Aorta (tissue), 5 donors: ENCODE results near the gene CGREF1. TPM values are rescaled to one million over a fixed set of nuclear protein-coding genes. Genes with fewer than 3 reads are reported as not detected.
A peak's percentile ranks its signal among the peaks of the same experiment; 100 is the strongest.

Experiments used
- ATAC-seq: fragments of 200-7000 bp; cut with Tn5 transposase; one replicate; pipeline ENCODE4 v1.9.1; 2022; ENCODE audit warnings: moderate library complexity; ENCODE audit not compliant: low FRiP score
- DNase-seq, 2 donors: peaks; one replicate each; pipeline ENCODE4 v3.0.0-alpha.2; 2020
- H3K27ac ChIP-seq, 2 donors: one replicate each; pipeline ENCODE4 v1.5.1; 2013; ENCODE audit warnings: low read length in 2 of 2, mild to moderate bottlenecking in 2 of 2, moderate library complexity in 2 of 2, control low read depth in 1 of 2, inconsistent platforms in 1 of 2, low read depth in 1 of 2
- H3K27me3 ChIP-seq, 2 donors: one replicate each; pipeline ENCODE4 v1.6.1; 2013; ENCODE audit warnings: control low read depth in 1 of 2, low read length in 1 of 2, mild to moderate bottlenecking in 1 of 2, moderate library complexity in 1 of 2; ENCODE audit not compliant: insufficient read depth in 2 of 2, control insufficient read depth in 1 of 2
- H3K36me3 ChIP-seq, 2 donors: one replicate each; pipeline ENCODE4 v1.6.1; 2013; ENCODE audit warnings: control low read depth in 1 of 2, low read length in 1 of 2, mild to moderate bottlenecking in 1 of 2; ENCODE audit not compliant: insufficient read depth in 2 of 2, control insufficient read depth in 1 of 2
- H3K4me1 ChIP-seq, 2 donors: one replicate each; pipeline ENCODE4 v1.6.1; 2013; ENCODE audit warnings: low read length in 2 of 2, control low read depth in 1 of 2, mild to moderate bottlenecking in 1 of 2, moderate library complexity in 1 of 2; ENCODE audit not compliant: insufficient read depth in 2 of 2, control insufficient read depth in 1 of 2
- H3K4me3 ChIP-seq, 2 donors: one replicate each; pipeline ENCODE4 v1.5.1; 2013; ENCODE audit warnings: low read length in 2 of 2, control low read depth in 1 of 2, mild to moderate bottlenecking in 1 of 2
- H3K9me3 ChIP-seq: one replicate; pipeline ENCODE4 v1.6.1; 2013; ENCODE audit warnings: mild to moderate bottlenecking, low read length; ENCODE audit not compliant: control insufficient read depth
- WGBS, 2 donors: extraction: QIAGEN DNeasy Blood & Tissue Kit; methylation state at CpG; one replicate each; pipeline ENCODE4 v1.1.7; 2013; 5-methylcytosine and 5-hydroxymethylcytosine counted together
- intact Hi-C, 2 donors: fragments of 100-400 bp; cut with DNase I; formaldehyde crosslinking; loops; one replicate each; pipeline versions ENCODE4 v1.14.2 to v1.15.0; 2022
- polyA plus RNA-seq, 2 donors: library from polyadenylated mRNA; stranded (reverse); fragments of 200-250 nt; gene quantifications; one replicate each; pipeline ENCODE4 v1.2.3, GENCODE V29; 2013
- total RNA-seq, 2 donors: library from RNA; stranded (reverse); fragmentation: NEBNext Ultra II Directional; extraction: Animal tissue kit (Norgen Biotek cat#: 25700); gene quantifications; one replicate each; pipeline ENCODE4 v1.2.1, GENCODE V29; 2021
- donor health status: healthy with polysubstance abuse.
- donor health status: Bipolar disorder and iron deficiency.
- donor health status: DM: no; HTN: no; CAD: no.
- donor health status: DM: no; HTN: no; CAD: no.
- donor health status: DM: yes; HTN: yes; CAD: no.

Gene CGREF1
- total and polyA plus RNA-seq, 4 donors: 5.8 to 8.6 (median 7.5) TPM

DNA sequence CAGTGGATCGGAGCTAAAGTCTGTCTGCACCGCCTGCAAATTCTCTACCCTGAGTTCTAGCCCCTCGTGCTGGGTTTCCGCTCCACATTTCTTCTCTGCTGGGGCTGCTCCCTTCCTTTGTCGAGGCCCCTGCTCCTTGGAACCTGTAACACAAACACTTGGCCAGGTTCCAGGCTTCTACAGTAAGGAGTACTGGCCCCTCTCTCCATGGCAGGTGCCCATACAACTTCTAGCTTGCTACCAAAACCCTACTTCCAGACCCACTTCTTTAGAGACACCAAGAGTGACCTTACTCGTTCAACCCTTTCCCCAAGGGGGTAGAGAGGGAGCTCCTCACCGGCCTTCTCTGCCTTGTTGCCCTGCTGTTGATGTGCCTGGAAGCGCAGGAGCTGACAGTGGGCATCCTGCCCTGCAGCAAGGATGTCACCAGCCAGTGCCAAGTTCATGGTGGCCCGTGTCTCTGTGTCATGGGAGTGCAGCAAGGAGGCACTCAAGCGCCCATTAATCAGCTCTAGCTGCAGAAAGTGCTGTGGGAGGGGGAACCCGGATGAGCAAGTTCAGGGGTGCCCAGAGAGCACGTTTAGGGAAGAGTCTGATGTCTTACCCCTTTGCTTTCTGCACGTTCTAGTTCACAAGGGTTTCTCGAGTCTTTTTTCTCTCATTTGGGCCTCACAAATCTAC is 14.4 kb upstream of the CGREF1 start:
- ATAC-seq (no peak), DNase-seq (no peak)
- intact Hi-C loops: loop anchor here in 1 of 2 donors (5.0 kb wide), 2 partner anchors 46 to 79 kb away; partner anchors contain the start of genes ATRAID, KHK and SLC5A6
- H3K27me3 ChIP-seq: no peaks in the 10 kb centered on the region
- no peaks in the 10 kb centered on the region for H3K4me1 ChIP-seq
- H3K9me3 ChIP-seq: no peaks in the 10 kb centered on the region
- H3K4me3 ChIP-seq: peak overlapping the region; percentile 83 to 89
- 35 to 38% methylated on average over 14 of the region's 14 CpGs for WGBS, 2 donors
- no peak overlapping the region for H3K27ac ChIP-seq
- peaks cover 0 to 6% of the 10 kb centered on the region in 2 donors for H3K36me3 ChIP-seq

- Histone ChIP-seq H3K4me3 (no peak overlapping the region), H3K9me3 (no peaks in the 10 kb centered on the region), H3K4me1 (no peaks in the 10 kb centered on the region), H3K27ac (no peak overlapping the region), H3K27me3 (no peaks in the 10 kb centered on the region), H3K36me3 (peaks cover 0 to 6% of the 10 kb centered on the region in 2 donors)
- no peak for DNase-seq
- intact Hi-C loops: loop anchor here in 1 of 2 donors (5.0 kb wide), 2 partner anchors 44 to 81 kb away; partner anchors contain the start of genes ATRAID, KHK and SLC5A6
- ATAC-seq: no peak
- 86 to 88% methylated on average over 11 of the region's 11 CpGs for WGBS, 2 donors
Measured at GRCh38 chr2:27131429-27131828, 12.5 kb upstream of the CGREF1 start.

GRCh38 chr2:27130396-27130795 is 11.5 kb upstream of the CGREF1 start:
- Histone ChIP-seq H3K36me3 (peaks cover 0 to 6% of the 10 kb centered on the region in 2 donors), H3K4me1 (no peaks in the 10 kb centered on the region), H3K27ac (no peak overlapping the region), H3K9me3 (no peaks in the 10 kb centered on the region), H3K27me3 (no peaks in the 10 kb centered on the region), H3K4me3 (no peak overlapping the region)
- DNase-seq: no peak
- intact Hi-C loops: loop anchor here in 1 of 2 donors (5.0 kb wide), 2 partner anchors 43 to 82 kb away; partner anchors contain the start of genes ATRAID, KHK and SLC5A6
- ATAC-seq: no peak
- 86 to 88% methylated on average over 10 of the region's 10 CpGs for WGBS, 2 donors

GRCh38 chr2:27128668-27129571 is 10.0 kb upstream of the CGREF1 start:
- no peak for ATAC-seq
- no peak for DNase-seq
- WGBS, 2 donors: 66 to 67% methylated on average over 10 to 11 of the region's 11 CpGs
- intact Hi-C loops: no loop called here
- no peaks in the 10 kb centered on the region for H3K9me3 ChIP-seq
- no peak overlapping the region for H3K4me3 ChIP-seq
- no peaks in the 10 kb centered on the region for H3K27me3 ChIP-seq
- H3K4me1 ChIP-seq: no peaks in the 10 kb centered on the region
- peaks cover 0 to 6% of the 10 kb centered on the region in 2 donors for H3K36me3 ChIP-seq
- no peak overlapping the region for H3K27ac ChIP-seq

- Histone ChIP-seq H3K27ac (no peak overlapping the region), H3K36me3 (peaks cover 0 to 6% of the 10 kb centered on the region in 2 donors), H3K4me1 (no peaks in the 10 kb centered on the region), H3K9me3 (no peaks in the 10 kb centered on the region), H3K4me3 (no peak overlapping the region), H3K27me3 (no peaks in the 10 kb centered on the region)
- intact Hi-C loops: no loop called here
- ATAC-seq (no peak), DNase-seq (no peak)
- WGBS, 2 donors: 83% methylated on average over 9 of the region's 9 CpGs
Measured at GRCh38 chr2:27127883-27128667, 9.1 kb upstream of the CGREF1 start.

GRCh38 chr2:27126252-27126710 is 7.4 kb upstream of the CGREF1 start:
- Histone ChIP-seq H3K27me3 (no peaks in the 10 kb centered on the region), H3K9me3 (no peaks in the 10 kb centered on the region), H3K27ac (no peak overlapping the region), H3K36me3 (peaks cover 0 to 5% of the 10 kb centered on the region in 2 donors), H3K4me3 (no peak overlapping the region), H3K4me1 (no peaks in the 10 kb centered on the region)
- 35 to 42% methylated on average over 5 of the region's 5 CpGs for WGBS, 2 donors
- ATAC-seq: no peak
- intact Hi-C loops: no loop called here
- DNase-seq: no peak

- H3K27ac ChIP-seq: no peak overlapping the region
- 84 to 85% methylated on average over 3 of the region's 3 CpGs for WGBS, 2 donors
- H3K4me1 ChIP-seq: no peaks in the 10 kb centered on the region
- DNase-seq (no peak), ATAC-seq (no peak)
- no peaks in the 10 kb centered on the region for H3K36me3 ChIP-seq
- no peaks in the 10 kb centered on the region for H3K9me3 ChIP-seq
- H3K4me3 ChIP-seq: no peak overlapping the region
- H3K27me3 ChIP-seq: no peaks in the 10 kb centered on the region
- intact Hi-C loops: no loop called here
Measured at GRCh38 chr2:27125104-27125503, 6.2 kb upstream of the CGREF1 start.
